PC-9 (cell line): ENCODE results near the gene DSCAML1.

Experiments
- CTCF ChIP-seq: fragments of 200-600 bp; sonication (generic); conservative IDR thresholded peaks from 2 replicates; pipeline ENCODE4 v1.6.1; 2017; ENCODE audit warnings: mixed run types, antibody characterized with exemption, mild to moderate bottlenecking, moderate library complexity
- EZH2 ChIP-seq: fragments of 200-600 bp; sonication (generic); IDR thresholded peaks from 2 replicates; pipeline ENCODE4 v1.8.0; 2017; ENCODE audit warnings: antibody characterized with exemption, low read depth

DNA sequence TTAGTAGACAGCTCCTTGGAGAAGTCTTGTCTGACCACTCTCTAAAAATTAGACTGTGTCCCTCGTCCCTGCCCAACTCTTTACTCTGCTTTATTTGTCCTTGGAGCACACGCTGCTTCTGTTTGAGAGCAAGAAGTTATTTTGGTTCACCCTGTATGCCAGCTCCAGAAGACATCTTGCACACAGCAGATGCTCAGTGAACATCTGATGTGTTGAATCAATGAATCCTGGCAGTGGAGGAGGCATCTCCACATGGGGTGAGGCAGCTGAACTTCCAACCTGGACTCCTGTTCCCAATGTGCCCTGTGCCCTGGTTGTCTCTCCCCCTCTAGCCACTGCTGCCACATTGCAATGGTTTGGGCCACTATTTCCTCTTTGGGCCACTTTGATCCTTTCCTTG, 255.8 kb downstream of the DSCAML1 start:
- no peak for TF ChIP-seq CTCF
- no peak for TF ChIP-seq EZH2
